Vagina (tissue), 2 donors: ENCODE measurements around the gene DTX3L.

Source experiments
- POLR2A ChIP-seq, 2 donors: fragments of 450-650 bp; IDR thresholded peaks; one replicate each; pipeline ENCODE4 v1.6.1; 2017; ENCODE audit warnings: antibody characterized with exemption in 2 of 2, mild to moderate bottlenecking in 2 of 2, moderate library complexity in 2 of 2
- POLR2AphosphoS5 ChIP-seq, 2 donors: sonication (generic); formaldehyde crosslinking; IDR thresholded peaks; one replicate each; pipeline ENCODE4 v1.9.0; 2017; ENCODE audit warnings: antibody characterized with exemption in 2 of 2, mild to moderate bottlenecking in 2 of 2, low read depth in 1 of 2; ENCODE audit not compliant: insufficient read depth in 1 of 2
- TF ChIP-seq, protein P1 (sequence below), 3 experiments: fragments of 450-650 bp in 2 of 3; fragments of 200-600 bp in 1 of 3; sonication (generic) in 1 of 3; IDR thresholded peaks; one replicate each; pipeline ENCODE4 v1.5.1; 2017 to 2019; ENCODE audit warnings: antibody characterized with exemption in 3 of 3, mild to moderate bottlenecking in 2 of 3, moderate library complexity in 2 of 3

DNA sequence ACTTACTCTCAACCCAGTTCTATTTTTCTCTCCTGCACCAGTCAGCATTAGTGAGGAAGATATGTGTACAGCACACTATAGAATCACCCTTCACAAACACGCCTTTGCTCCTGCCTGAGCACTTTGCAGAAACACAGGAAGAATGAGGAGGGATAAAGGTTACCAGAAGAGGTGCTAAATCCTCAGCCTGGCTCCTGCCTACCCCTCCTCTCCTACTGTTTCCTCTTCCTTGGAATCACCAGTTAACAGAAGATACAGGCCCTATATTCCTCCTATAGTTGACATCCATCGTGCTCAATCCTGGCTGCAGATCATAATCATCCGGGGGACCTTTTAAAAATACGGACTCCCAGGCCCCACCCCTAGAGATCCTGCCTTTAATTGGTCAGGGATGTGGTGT is 42.2 kb downstream of the DTX3L start:
- TF ChIP-seq, protein P1, sequence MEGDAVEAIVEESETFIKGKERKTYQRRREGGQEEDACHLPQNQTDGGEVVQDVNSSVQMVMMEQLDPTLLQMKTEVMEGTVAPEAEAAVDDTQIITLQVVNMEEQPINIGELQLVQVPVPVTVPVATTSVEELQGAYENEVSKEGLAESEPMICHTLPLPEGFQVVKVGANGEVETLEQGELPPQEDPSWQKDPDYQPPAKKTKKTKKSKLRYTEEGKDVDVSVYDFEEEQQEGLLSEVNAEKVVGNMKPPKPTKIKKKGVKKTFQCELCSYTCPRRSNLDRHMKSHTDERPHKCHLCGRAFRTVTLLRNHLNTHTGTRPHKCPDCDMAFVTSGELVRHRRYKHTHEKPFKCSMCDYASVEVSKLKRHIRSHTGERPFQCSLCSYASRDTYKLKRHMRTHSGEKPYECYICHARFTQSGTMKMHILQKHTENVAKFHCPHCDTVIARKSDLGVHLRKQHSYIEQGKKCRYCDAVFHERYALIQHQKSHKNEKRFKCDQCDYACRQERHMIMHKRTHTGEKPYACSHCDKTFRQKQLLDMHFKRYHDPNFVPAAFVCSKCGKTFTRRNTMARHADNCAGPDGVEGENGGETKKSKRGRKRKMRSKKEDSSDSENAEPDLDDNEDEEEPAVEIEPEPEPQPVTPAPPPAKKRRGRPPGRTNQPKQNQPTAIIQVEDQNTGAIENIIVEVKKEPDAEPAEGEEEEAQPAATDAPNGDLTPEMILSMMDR (IDR thresholded peaks at IDR 0.05): no peak
- TF ChIP-seq POLR2A (IDR thresholded peaks at IDR 0.05): no peak
- TF ChIP-seq POLR2AphosphoS5 (IDR thresholded peaks at IDR 0.05; ENCODE audit: insufficient read depth in 1 of 2, low read depth in 1 of 2): no peak
